GM12878 (cell line): ENCODE data around the gene SNED1. TPM values are rescaled to one million over a fixed set of nuclear protein-coding genes. Genes with fewer than 3 reads are reported as not detected.
A peak's percentile ranks its signal among the peaks of the same experiment; 100 is the strongest.

Experiments
- ATAC-seq: fragments of 200-7000 bp; cut with Tn5 transposase; 3 replicates; pipeline ENCODE4 v1.9.1; 2020; ENCODE audit warnings: mild to moderate bottlenecking, moderate library complexity
- BruUV-seq: library from RNA; stranded (reverse); fragments of 400-500 nt; replicated peaks from 2 replicates; lab custom pipeline; 2021; lab: Mats Ljungman, UMichigan
- CTCF ChIA-PET: fragments of 300-600 bp; sonication (Branson Sonifier 250); formaldehyde crosslinking; extraction: SDS; loops from one replicate; lab custom pipeline; 2021; ENCODE audit warnings: inconsistent platforms; lab: Yijun Ruan, JAX
- POLR2A ChIA-PET: fragments of 350-600 bp; formaldehyde crosslinking; extraction: SDS; loops from one replicate; lab custom pipeline; 2021; ENCODE audit warnings: inconsistent platforms; lab: Charles Lee
- RAD21 ChIA-PET: fragments of 300-600 bp; sonication (Branson Sonifier 250); formaldehyde crosslinking; loops from one replicate; lab custom pipeline; 2023; ENCODE audit warnings: antibody characterized with exemption; ENCODE audit not compliant: unreplicated experiment; lab: Charles Lee
- SMC1A ChIA-PET: fragments of 300-600 bp; sonication (Branson Sonifier 250); formaldehyde crosslinking; loops from one replicate; lab custom pipeline; 2023; ENCODE audit not compliant: unreplicated experiment, uncharacterized antibody; lab: Charles Lee
- DNase-seq: peaks from one replicate; pipeline ENCODE4 v3.0.0-alpha.2; 2011; ENCODE audit warnings: low read depth, low spot score
- FAIRE-seq: peaks from 3 replicates; lab custom pipeline; 2011; peaks lifted over from hg19 to GRCh38; lab: Jason Lieb, UNC
- H2AFZ ChIP-seq: 2 replicates; pipeline ENCODE4 v1.6.0; 2011; ENCODE audit warnings: low read depth, low read length, control low read depth; ENCODE audit not compliant: control insufficient read depth
- H3K27ac ChIP-seq: 2 replicates; pipeline ENCODE4 v1.5.1; 2011; ENCODE audit warnings: control low read depth; ENCODE audit not compliant: control insufficient read depth, insufficient read depth
- H3K27me3 ChIP-seq, 2 experiments: replicated peaks in 1 of 2; 2 replicates each; pipeline versions ENCODE4 v1.6.0 to v1.6.1; 2011; ENCODE audit warnings: low read length in 1 of 2; ENCODE audit not compliant: control insufficient read depth in 2 of 2, insufficient read depth in 2 of 2
- H3K36me3 ChIP-seq, 2 experiments: 2 replicates each; pipeline ENCODE4 v1.5.1; 2011; ENCODE audit warnings: low read length in 1 of 2; ENCODE audit not compliant: control insufficient read depth in 2 of 2, insufficient read depth in 2 of 2
- H3K4me1 ChIP-seq: 2 replicates; pipeline ENCODE4 v1.6.1; 2011; ENCODE audit warnings: mild to moderate bottlenecking, low read length, moderate library complexity, mixed read lengths; ENCODE audit not compliant: control insufficient read depth, insufficient read depth
- H3K4me2 ChIP-seq: 2 replicates; pipeline ENCODE4 v1.6.0; 2011; ENCODE audit warnings: control low read depth; ENCODE audit not compliant: control insufficient read depth, insufficient read depth
- H3K4me3 ChIP-seq: fragments of 200-600 bp; sonication (generic); 2 replicates; pipeline ENCODE4 v1.5.1; 2016
- H3K79me2 ChIP-seq: 2 replicates; pipeline ENCODE4 v1.6.0; 2011; ENCODE audit warnings: low read length; ENCODE audit not compliant: control insufficient read depth, insufficient read depth
- H3K9ac ChIP-seq: 2 replicates; pipeline ENCODE4 v1.8.0; 2011; ENCODE audit warnings: low read length, control low read depth, mixed read lengths; ENCODE audit not compliant: control insufficient read depth, insufficient read depth
- H3K9me3 ChIP-seq: replicated peaks from 3 replicates; pipeline ENCODE4 v1.5.1; 2011; ENCODE audit warnings: mild to moderate bottlenecking, low read length; ENCODE audit not compliant: control insufficient read depth, insufficient read depth
- H4K20me1 ChIP-seq: 2 replicates; pipeline ENCODE4 v1.6.0; 2011; ENCODE audit not compliant: control insufficient read depth, insufficient read depth
- CHD1 ChIP-seq: IDR thresholded peaks from 2 replicates; pipeline ENCODE4 v1.6.1; 2012; ENCODE audit warnings: low read depth, low read length, improper control_type of control experiment
- DPF2 ChIP-seq: fragments of 450-650 bp; IDR thresholded peaks from 2 replicates; pipeline ENCODE4 v1.6.1; 2017; ENCODE audit warnings: mild to moderate bottlenecking
- IKZF1 ChIP-seq: fragments of 450-650 bp; conservative IDR thresholded peaks from 2 replicates; pipeline ENCODE4 v1.6.1; 2017; ENCODE audit warnings: antibody characterized with exemption, mild to moderate bottlenecking
- IKZF2 ChIP-seq, 2 experiments: fragments of 450-650 bp; IDR thresholded peaks; 2 replicates each; pipeline ENCODE4 v1.6.1; 2017; ENCODE audit warnings: mild to moderate bottlenecking in 2 of 2, moderate library complexity in 2 of 2
- LARP7 ChIP-seq: fragments of 450-650 bp; IDR thresholded peaks from 2 replicates; pipeline ENCODE4 v1.6.1; 2017; ENCODE audit warnings: mild to moderate bottlenecking
- MXI1 ChIP-seq: fragments of 150-350 bp; IDR thresholded peaks from 2 replicates; pipeline ENCODE4 v1.6.1; 2011; ENCODE audit warnings: low read depth, mild to moderate bottlenecking, inconsistent platforms, low read length, improper control_type of control experiment
- NBN ChIP-seq: fragments of 450-650 bp; IDR thresholded peaks from 2 replicates; pipeline ENCODE4 v1.6.1; 2016
- NFYB ChIP-seq: IDR thresholded peaks from 2 replicates; pipeline ENCODE4 v1.6.1; 2011; ENCODE audit warnings: low read depth, mild to moderate bottlenecking, low read length, improper control_type of control experiment, moderate library complexity; ENCODE audit not compliant: insufficient read depth
- NR2F1 ChIP-seq: fragments of 450-650 bp; conservative IDR thresholded peaks from 2 replicates; pipeline ENCODE4 v1.6.1; 2017; ENCODE audit warnings: mild to moderate bottlenecking
- POLR2A ChIP-seq: IDR thresholded peaks from 2 replicates; pipeline ENCODE4 v1.6.1; 2011; ENCODE audit warnings: low read depth, mild to moderate bottlenecking, low read length
- SIN3A ChIP-seq: IDR thresholded peaks from 2 replicates; pipeline ENCODE4 v1.6.1; 2012; ENCODE audit warnings: low read depth, low read length, improper control_type of control experiment
- WGBS: methylation state at CpG from one replicate; pipeline ENCODE4 v1.1.6; 2016; ENCODE audit warnings: low lambda C conversion rate; ENCODE audit not compliant: insufficient replicate concordance, insufficient coverage; ENCODE audit errors: missing lambda C conversion rate; 5-methylcytosine and 5-hydroxymethylcytosine counted together
- in situ Hi-C: fragments of 300-500 bp; cut with MboI; formaldehyde crosslinking; loops from 9 replicates; pipeline ENCODE4 v1.14.3; 2018; ENCODE audit warnings: mixed read lengths
- intact Hi-C: fragments of 100-400 bp; cut with micrococcal nuclease; formaldehyde crosslinking; loops from one replicate; pipeline ENCODE4 v1.14.2; 2022; ENCODE audit not compliant: unreplicated experiment
- polyA plus RNA-seq, 11 experiments: library from polyadenylated mRNA; depleted of rRNA in 4 of 11; unstranded in 6 of 11; stranded (reverse) in 5 of 11; fragments of >200 nt; fragmentation: Nextera tagmentation in 4 of 11; fragmentation: Illumina TruSeq in 1 of 11; extraction: Ambion mirVana in 4 of 11; extraction: Trizol in 1 of 11; gene quantifications; 1 replicate in 1 of 11; 2 replicates in 10 of 11; pipeline versions ENCODE4 v1.2.1 to v1.2.3, GENCODE V29; 2011 to 2016; ENCODE audit warnings: inconsistent platforms in 2 of 11, missing spikeins in 2 of 11, low read depth in 1 of 11
- total RNA-seq, 4 experiments: library from RNA; depleted of rRNA in 3 of 4; stranded (reverse); fragments of >200 nt in 3 of 4; fragmentation: Illumina TruSeq in 1 of 4; extraction: Trizol in 1 of 4; gene quantifications; 2 replicates each; pipeline versions ENCODE4 v1.2.1 to v1.2.3, GENCODE V29; 2013 to 2021
- TF ChIP-seq, protein P1 (sequence below): fragments of 450-650 bp; IDR thresholded peaks from 2 replicates; pipeline ENCODE4 v1.6.1; 2017; ENCODE audit warnings: mild to moderate bottlenecking, moderate library complexity

SNED1 gene
- total and polyA plus RNA-seq, 10 of the 15 experiments (the other 5 are each of a cell fraction or from before 2014, with no cell fraction given), result 0.05 to 8.4 (median 3.0) TPM

DNA sequence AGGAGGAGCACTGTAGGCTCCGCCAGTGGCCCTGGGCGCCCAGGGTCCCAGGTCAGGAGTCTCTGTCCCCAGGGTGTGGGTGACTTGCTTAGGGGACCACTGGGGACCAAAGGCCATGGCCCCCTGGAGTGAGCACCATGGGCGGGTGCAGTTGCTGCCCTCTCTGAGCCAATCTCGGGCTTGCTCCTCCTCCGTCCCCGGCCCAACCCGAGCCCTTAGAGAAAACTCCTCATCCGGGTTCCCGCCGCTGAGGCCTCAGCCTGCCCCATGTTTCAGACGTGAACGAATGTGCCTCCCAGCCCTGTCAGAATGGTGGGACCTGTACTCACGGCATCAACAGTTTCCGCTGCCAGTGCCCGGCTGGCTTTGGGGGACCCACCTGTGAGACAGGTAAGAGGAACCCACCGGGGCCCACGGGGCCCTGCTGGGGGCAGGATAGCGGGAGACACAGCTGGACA lies 38.6 kb downstream of the SNED1 start:
- peak; percentile 4 for DNase-seq
- 0 out of 2 replicates have a peak overlapping the region, but pooled peaks have one; percentile 33 for H3K27ac ChIP-seq
- BruUV-seq, result no TSS peak
- H3K9me3 ChIP-seq, result no peaks in the 10 kb centered on the region
- peak overlapping the region; percentile 98 for H3K4me2 ChIP-seq
- WGBS, result under 1% methylated on average over 18 of the region's 18 CpGs
- FAIRE-seq, result no peak
- no peaks in the 10 kb centered on the region for H4K20me1 ChIP-seq
- H3K79me2 ChIP-seq, result no peaks in the 10 kb centered on the region
- peaks cover 0 to 2% of the 10 kb centered on the region in 2 experiments; a peak in 1 of 4 replicates for H3K27me3 ChIP-seq
- peak overlapping the region; percentile 55 for H3K9ac ChIP-seq
- H3K4me3 ChIP-seq, result peak overlapping the region; percentile 60
- ATAC-seq, result peak; percentile 74
- ChIA-PET CTCF (interaction anchor here (0.6 kb wide), 1 partner anchor 182 kb away, joined by 3 read pairs; no protein-coding TSS in a partner anchor), POLR2A (no interaction called here), RAD21 (no interaction called here), SMC1A (no interaction called here)
- peaks cover 45% of the 10 kb centered on the region for H3K4me1 ChIP-seq
- 0 out of 2 replicates have a peak, but pooled peaks have one; percentile 51 for TF ChIP-seq NBN
- no peak for TF ChIP-seq IKZF2 (IDR thresholded peaks at IDR 0.05)
- TF ChIP-seq LARP7, result 0 out of 2 replicates have a peak, but pooled peaks have one; percentile 7
- peak; percentile 54; the same call in 1 of the 2 replicates for TF ChIP-seq POLR2A
- TF ChIP-seq, protein P1, sequence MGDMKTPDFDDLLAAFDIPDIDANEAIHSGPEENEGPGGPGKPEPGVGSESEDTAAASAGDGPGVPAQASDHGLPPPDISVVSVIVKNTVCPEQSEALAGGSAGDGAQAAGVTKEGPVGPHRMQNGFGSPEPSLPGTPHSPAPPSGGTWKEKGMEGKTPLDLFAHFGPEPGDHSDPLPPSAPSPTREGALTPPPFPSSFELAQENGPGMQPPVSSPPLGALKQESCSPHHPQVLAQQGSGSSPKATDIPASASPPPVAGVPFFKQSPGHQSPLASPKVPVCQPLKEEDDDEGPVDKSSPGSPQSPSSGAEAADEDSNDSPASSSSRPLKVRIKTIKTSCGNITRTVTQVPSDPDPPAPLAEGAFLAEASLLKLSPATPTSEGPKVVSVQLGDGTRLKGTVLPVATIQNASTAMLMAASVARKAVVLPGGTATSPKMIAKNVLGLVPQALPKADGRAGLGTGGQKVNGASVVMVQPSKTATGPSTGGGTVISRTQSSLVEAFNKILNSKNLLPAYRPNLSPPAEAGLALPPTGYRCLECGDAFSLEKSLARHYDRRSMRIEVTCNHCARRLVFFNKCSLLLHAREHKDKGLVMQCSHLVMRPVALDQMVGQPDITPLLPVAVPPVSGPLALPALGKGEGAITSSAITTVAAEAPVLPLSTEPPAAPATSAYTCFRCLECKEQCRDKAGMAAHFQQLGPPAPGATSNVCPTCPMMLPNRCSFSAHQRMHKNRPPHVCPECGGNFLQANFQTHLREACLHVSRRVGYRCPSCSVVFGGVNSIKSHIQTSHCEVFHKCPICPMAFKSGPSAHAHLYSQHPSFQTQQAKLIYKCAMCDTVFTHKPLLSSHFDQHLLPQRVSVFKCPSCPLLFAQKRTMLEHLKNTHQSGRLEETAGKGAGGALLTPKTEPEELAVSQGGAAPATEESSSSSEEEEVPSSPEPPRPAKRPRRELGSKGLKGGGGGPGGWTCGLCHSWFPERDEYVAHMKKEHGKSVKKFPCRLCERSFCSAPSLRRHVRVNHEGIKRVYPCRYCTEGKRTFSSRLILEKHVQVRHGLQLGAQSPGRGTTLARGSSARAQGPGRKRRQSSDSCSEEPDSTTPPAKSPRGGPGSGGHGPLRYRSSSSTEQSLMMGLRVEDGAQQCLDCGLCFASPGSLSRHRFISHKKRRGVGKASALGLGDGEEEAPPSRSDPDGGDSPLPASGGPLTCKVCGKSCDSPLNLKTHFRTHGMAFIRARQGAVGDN, result peak; percentile 71
- TF ChIP-seq IKZF1, result no peak
- TF ChIP-seq MXI1, result peak; percentile 40; the same call in 1 of the 2 replicates
- TF ChIP-seq NFYB, result peak; percentile 26; the same call in 1 of the 2 replicates
- TF ChIP-seq NR2F1, result no peak
- TF ChIP-seq SIN3A, result 0 out of 2 replicates have a peak, but pooled peaks have one; percentile 43
- no peak for TF ChIP-seq DPF2
- TF ChIP-seq CHD1, result peak; percentile 74; the same call in 1 of the 2 replicates
- H3K36me3 ChIP-seq, result no peaks in the 10 kb centered on the region
- intact Hi-C loops (no loop called here), in situ Hi-C loops (no loop called here)
- peak overlapping the region; percentile 49 for H2AFZ ChIP-seq
